Gastroesophageal sphincter (tissue), 3 donors: Measurements from ENCODE around the gene PARG.

Experiments
- POLR2A ChIP-seq, 2 donors: fragments of 450-650 bp; IDR thresholded peaks; one replicate each; pipeline ENCODE4 v1.6.1; 2017; ENCODE audit warnings: antibody characterized with exemption in 2 of 2, mild to moderate bottlenecking in 2 of 2, moderate library complexity in 1 of 2
- POLR2AphosphoS5 ChIP-seq: sonication (generic); formaldehyde crosslinking; IDR thresholded peaks from one replicate; pipeline ENCODE4 v1.6.1; 2017; ENCODE audit warnings: antibody characterized with exemption
- TF ChIP-seq, protein P1 (sequence below), 4 experiments: fragments of 200-600 bp in 2 of 4; fragments of 450-650 bp in 2 of 4; sonication (generic) in 1 of 4; IDR thresholded peaks; one replicate each; pipeline ENCODE4 v1.5.1; 2017 to 2019; ENCODE audit warnings: antibody characterized with exemption in 4 of 4, mild to moderate bottlenecking in 2 of 4, moderate library complexity in 2 of 4

DNA sequence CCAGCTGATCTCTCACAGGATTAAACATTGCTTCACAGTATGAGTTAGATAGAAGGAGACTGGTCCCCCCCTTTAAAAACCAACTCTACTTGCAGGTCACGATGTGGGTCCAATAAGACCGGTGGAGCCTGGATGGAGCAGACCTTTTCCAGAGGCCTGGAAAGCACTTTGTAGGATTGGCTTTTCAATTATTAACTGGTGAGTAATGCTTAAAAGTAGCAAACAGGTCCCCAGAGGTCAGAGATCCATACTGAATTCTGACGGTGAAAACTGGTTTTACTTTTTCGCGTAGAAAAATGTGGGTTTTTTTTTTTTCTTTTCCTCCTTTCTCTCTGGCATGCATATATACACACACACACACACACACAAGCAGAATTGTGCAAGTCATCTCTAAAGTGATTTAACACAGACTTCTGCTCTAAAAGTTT is 104.8 kb downstream of the PARG start:
- TF ChIP-seq POLR2A (IDR thresholded peaks at IDR 0.05) (no peak), POLR2AphosphoS5 (no peak)
- TF ChIP-seq, protein P1, sequence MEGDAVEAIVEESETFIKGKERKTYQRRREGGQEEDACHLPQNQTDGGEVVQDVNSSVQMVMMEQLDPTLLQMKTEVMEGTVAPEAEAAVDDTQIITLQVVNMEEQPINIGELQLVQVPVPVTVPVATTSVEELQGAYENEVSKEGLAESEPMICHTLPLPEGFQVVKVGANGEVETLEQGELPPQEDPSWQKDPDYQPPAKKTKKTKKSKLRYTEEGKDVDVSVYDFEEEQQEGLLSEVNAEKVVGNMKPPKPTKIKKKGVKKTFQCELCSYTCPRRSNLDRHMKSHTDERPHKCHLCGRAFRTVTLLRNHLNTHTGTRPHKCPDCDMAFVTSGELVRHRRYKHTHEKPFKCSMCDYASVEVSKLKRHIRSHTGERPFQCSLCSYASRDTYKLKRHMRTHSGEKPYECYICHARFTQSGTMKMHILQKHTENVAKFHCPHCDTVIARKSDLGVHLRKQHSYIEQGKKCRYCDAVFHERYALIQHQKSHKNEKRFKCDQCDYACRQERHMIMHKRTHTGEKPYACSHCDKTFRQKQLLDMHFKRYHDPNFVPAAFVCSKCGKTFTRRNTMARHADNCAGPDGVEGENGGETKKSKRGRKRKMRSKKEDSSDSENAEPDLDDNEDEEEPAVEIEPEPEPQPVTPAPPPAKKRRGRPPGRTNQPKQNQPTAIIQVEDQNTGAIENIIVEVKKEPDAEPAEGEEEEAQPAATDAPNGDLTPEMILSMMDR (IDR thresholded peaks at IDR 0.05), result no peak
